Tibial nerve (tissue), 4 donors: Measurements from ENCODE around the gene NANP.
"Not testable (repeated sequence)": the region's sequence is repeated elsewhere in the genome, so short reads cannot be mapped to it uniquely, and the experiment has no call there.

ENCODE experiments used
- CTCF ChIP-seq, 5 experiments: fragments of 200-600 bp in 3 of 5; fragments of 450-650 bp in 2 of 5; sonication (generic) in 3 of 5; IDR thresholded peaks; one replicate each; pipeline ENCODE4 v1.5.1; 2016 to 2019; ENCODE audit warnings: antibody characterized with exemption in 5 of 5, mild to moderate bottlenecking in 3 of 5, moderate library complexity in 2 of 5
- EP300 ChIP-seq, 2 donors: sonication (generic); formaldehyde crosslinking; IDR thresholded peaks; one replicate each; pipeline ENCODE4 v1.6.1; 2017; ENCODE audit warnings: antibody characterized with exemption in 2 of 2, mild to moderate bottlenecking in 1 of 2
- POLR2A ChIP-seq, 2 donors: fragments of 450-650 bp; IDR thresholded peaks; one replicate each; pipeline ENCODE4 v1.6.1; 2017; ENCODE audit warnings: antibody characterized with exemption in 2 of 2, mild to moderate bottlenecking in 2 of 2, moderate library complexity in 2 of 2

- not testable (repeated sequence) for TF ChIP-seq CTCF, EP300, POLR2A (IDR thresholded peaks at IDR 0.05)
Observed at GRCh38 chr20:25602914-25603309, 20.9 kb downstream of the NANP start.
